Measurements from ENCODE around the gene PFKP. TPM values are rescaled to one million over a fixed set of nuclear protein-coding genes. Genes with fewer than 3 reads are reported as not detected.

Gene PFKP
- total RNA-seq, 1 donor from 2014 or later: 67.8 TPM

Other genes starting within 250 kb of the PFKP start
- gene PITRM1, start 105.2 kb downstream of the PFKP start, total RNA-seq: 88.2 TPM

Data from ureter (tissue), 1 donor.